NCI-H460 (cell line): ENCODE measurements around the gene DDIT3. TPM values are rescaled to one million over a fixed set of nuclear protein-coding genes. Genes with fewer than 3 reads are reported as not detected.
"Not testable (repeated sequence)": the region's sequence is repeated elsewhere in the genome, so short reads cannot be mapped to it uniquely, and the experiment has no call there.

Source experiments
- DNase-seq: peaks from one replicate; pipeline ENCODE4 v3.0.0-alpha.2; 2016; ENCODE audit warnings: low read depth; ENCODE audit errors: extremely low read depth
- total RNA-seq: library from RNA; depleted of rRNA; stranded (reverse); fragments of >200 nt; shearing (Covaris generic); gene quantifications from 2 replicates; pipeline ENCODE4 v1.2.3, GENCODE V29; 2014

DDIT3 gene
- total RNA-seq, 1 experiment from 2014 or later = 194 TPM

DNA sequence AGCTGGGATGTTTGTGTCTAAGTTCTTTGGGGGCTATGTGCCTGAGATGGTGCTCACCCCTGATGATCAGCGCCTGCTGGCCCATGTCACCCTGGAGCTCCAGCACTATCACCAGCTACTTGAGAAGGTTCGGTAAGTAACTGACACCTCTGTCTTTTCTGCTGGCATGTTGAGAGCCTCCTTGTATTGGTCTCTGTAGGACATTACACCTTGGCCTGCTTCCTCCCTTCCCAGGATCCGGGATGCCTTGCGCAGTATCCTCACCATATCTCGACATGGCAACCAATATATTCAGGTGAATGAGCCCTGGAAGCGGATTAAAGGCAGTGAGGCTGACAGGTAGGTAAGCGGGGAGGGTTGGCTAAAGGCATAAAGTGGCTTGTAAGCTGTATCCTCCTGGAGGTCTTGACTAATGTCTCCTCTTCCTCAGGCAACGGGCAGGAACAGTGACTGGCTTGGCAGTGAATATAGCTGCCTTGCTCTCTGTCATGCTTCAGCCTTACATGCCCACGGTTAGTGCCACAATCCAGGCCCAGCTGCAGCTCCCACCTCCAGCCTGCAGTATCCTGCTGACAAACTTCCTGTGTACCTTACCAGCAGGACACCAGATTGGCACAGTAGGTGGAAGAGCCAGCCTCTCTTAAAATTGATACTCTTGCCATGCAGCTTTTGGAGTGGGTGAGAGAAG, 5.5 kb downstream of the DDIT3 start:
- no peak for DNase-seq

- DNase-seq = not testable (repeated sequence)
Measured at GRCh38 chr12:57514246-57514645, 6.1 kb downstream of the DDIT3 start.

- not testable (repeated sequence) for DNase-seq
Measured at GRCh38 chr12:57513677-57514076, 6.6 kb downstream of the DDIT3 start.

DNA sequence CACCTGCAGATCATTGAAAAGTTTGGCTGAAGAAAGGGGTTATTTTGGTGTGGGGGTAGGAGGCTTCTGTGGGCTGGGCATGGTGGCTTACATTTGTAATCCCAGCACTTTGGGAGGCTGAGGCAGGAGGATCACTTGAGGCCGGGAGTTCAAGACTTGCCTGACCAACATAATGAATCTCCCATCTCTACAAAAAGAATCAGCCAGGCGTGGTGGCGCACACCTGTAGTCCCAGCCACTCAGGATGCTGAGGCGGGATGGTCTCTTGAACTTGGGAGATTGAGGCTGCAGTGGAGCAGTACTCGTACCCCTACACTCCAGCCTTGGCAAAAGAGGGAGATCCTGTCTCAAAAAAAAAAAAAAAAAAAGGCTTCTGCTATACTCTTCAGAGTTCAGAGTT, 7.0 kb downstream of the DDIT3 start:
- no peak for DNase-seq

DNA sequence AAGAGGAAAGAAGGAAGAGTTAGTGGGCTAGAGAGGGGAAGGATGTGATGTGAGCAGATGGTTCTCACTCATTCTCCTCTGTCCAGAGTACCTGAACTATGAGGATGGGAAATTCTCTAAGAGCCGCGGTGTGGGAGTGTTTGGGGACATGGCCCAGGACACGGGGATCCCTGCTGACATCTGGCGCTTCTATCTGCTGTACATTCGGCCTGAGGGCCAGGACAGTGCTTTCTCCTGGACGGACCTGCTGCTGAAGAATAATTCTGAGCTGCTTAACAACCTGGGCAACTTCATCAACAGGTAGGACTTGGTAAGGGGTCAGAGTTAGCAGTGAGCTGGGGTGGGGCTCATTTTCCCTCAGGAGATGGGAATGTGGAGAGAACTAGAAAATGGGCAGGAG, 7.6 kb downstream of the DDIT3 start:
- DNase-seq = no peak

DNA sequence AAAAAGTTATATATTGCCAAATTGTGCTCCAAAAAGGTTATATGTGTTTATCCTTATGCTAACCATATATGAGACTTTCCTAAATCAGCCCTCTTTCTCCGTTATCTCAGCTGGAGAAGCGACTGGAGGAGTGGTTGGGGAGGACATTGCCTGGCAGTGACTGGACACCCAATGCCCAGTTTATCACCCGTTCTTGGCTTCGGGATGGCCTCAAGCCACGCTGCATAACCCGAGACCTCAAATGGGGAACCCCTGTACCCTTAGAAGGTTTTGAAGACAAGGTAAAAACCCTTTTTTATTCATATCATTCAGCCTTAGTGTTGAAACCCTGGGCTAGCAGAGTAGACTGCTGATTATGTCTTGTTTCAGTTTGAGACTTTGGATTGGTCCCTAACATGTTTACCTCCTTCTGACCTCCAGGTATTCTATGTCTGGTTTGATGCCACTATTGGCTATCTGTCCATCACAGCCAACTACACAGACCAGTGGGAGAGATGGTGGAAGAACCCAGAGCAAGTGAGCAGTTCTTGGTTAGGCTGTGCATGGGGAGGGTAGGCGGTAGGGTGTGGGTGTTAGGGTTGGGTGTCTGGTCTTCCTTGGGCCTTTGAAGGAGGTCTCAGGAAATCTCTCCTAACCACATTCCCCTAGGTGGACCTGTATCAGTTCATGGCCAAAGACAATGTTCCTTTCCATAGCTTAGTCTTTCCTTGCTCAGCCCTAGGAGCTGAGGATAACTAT, 8.6 kb downstream of the DDIT3 start:
- no peak for DNase-seq

GRCh38 chr12:57511161-57511560, 9.2 kb downstream of the DDIT3 start:
- DNase-seq = no peak

GRCh38 chr12:57507796-57508195, 12.5 kb downstream of the DDIT3 start:
- DNase-seq = not testable (repeated sequence)

- not testable (repeated sequence) for DNase-seq
Measured at GRCh38 chr12:57506541-57506940, 13.8 kb downstream of the DDIT3 start.

DNA sequence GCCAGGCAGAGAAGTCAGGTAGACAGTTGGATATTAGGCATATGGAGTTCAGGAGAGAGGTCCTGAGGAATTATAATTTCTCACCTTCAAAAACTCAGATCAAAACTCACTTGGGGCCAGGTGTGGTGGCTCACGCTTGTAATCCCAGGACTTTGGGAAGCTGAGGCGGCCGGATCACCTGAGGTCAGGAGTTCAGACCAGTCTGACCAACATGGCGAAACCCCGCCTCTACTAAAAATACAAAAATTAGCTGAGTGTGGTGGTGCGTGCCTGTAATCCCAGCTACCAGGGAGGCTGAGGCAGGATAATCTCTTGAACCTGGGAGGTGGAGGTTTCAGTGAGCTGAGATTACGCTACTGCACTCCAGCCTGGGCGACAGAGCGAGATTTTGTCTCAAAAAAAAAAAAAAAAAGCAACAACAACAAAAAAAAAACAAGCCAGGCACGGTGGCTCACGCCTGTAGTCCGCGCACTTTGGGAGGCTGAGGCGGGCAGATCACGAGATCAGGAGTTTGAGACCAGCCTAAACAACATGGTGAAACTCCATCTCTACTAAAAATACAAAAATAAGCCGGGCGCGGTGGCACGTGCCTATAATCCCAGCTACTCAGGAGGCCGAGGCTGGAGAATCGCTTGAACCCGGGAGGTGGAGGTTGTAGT, 17.9 kb downstream of the DDIT3 start:
- not testable (repeated sequence) for DNase-seq

- DNase-seq = no peak
Measured at GRCh38 chr12:57500213-57500612, 20.1 kb downstream of the DDIT3 start.

DNA sequence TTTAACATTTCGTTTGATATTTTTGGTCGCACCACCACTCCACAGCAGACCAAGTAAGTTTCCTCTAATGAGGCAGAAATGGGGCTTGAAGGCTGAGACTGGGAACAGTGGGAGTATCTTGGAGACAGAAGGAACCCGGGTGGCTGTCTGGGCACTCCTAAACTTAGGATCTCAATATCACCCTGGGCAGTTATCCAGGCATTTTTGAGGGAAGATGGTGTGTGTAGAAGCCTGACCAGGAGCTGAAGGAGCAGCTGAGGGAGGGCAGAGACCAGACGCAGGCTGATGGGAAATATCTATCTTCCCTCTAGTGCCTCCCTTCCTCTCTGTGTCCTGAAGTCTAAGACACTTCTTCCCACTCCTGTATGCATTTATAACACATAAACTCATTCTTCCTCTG, 21.7 kb downstream of the DDIT3 start:
- DNase-seq = no peak

GRCh38 chr12:57498132-57498502, 22.2 kb downstream of the DDIT3 start:
- DNase-seq = no peak

GRCh38 chr12:57497223-57498131, 22.8 kb downstream of the DDIT3 start:
- DNase-seq = no peak

- DNase-seq = no peak
Measured at GRCh38 chr12:57496822-57497221, 23.5 kb downstream of the DDIT3 start.

DNA sequence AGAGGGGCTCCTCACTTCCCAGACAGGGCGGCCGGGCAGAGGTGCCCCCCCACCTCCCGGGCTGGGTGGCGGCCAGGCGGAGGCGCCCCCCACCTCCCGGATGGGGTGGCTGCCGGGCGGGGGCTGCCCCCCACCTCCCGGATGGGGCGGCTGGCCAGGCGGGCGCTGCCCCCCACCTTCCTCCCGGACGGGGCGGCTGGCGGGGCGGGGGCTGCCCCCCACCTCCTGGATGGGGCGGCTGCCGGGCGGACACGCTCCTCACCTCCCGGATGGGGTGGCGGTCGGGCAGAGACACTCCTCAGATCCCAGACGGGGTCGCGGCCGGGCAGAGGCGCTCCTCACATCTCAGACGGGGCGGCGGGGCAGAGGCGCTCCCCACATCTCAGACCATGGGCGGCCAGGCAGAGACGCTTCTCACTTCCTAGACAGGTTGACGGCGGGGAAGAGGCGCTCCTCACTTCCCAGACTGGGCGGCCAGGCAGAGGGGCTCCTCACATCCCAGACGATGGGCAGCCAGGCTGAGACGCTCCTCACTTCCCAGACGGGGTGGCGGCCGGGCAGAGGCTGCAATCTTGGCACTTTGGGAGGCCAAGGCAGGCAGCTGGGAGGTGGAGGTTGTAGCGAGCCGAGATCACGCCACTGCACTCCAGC, 25.1 kb downstream of the DDIT3 start:
- DNase-seq = not testable (repeated sequence)

DNA sequence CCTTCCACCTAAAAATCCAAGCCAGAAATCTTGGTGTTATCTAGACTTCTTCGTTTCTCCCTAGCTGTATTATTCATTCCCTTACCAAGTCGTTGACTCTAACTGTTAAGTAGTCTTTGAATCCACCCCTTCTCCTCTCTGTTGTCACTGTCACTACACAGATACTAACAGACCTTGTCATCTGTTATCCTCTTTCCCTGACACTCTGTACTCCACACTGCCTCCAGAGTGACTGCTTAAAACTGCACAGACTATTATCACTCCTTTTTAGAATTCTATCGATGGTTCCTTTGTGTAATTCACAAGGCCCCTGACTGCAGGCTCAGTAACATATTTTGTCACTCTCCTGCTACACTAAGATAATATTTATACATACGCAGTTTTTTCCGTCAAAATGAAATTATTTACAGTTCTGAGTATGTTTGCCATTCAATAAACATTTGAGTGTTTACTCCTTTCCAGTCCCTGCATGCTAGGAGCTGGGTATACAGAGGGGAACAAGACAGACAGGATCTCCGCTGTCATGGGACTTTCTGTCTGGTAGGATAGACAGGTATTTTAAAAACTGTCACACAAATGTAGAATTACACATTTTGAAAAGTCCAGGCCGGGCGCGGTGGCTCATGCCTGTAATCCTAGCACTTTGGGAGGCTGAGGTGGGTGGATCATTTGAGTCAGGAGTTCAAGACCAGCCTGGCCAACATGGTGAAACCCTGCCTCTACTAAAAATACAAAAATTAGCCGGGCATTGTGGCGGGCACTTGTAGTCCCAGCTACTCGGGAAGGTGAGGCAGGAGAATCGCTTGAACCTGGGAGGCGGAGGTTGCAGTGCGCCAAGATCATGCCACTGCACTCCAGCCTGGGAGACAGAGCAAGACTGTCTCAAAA, 28.7 kb downstream of the DDIT3 start:
- no peak for DNase-seq

DNA sequence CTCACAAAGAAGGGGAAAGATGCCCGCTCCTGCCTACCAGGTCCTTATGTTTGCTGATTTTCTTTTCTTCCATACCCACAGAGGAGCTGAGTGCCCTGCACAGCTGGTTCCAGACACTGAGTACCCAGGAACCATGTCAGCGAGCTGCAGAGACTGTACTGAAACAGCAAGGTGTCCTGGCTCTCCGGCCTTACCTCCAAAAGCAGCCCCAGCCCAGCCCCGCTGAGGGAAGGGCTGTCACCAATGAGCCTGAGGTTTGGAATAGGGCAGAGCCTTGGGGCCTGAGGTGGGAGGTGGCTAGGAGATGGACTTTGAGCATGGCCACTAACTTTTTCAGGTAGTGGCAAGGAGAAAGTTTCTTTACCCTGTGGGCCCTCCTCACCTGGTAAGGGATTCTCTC, 30.2 kb downstream of the DDIT3 start:
- no peak for DNase-seq

DNA sequence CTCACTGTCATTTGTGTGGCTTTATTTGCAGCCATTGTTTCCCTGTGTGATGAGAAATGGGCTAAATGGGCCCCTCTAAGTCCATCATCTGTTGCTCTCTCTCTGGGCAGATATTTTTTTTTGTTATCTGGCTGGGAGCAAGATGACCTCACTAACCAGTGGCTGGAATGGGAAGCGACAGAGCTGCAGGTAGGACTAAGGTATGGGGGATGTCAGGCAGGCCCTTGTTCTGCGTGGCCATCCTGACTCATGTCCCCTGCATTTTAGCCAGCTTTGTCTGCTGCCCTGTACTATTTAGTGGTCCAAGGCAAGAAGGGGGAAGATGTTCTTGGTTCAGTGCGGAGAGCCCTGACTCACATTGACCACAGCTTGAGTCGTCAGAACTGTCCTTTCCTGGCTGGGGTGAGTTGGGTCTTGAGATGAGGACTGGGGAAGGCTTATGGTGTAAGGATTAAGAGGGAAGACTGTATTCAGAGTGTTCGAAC, 31.1 kb downstream of the DDIT3 start:
- DNase-seq = no peak
